Breast epithelium (tissue), 3 donors: ENCODE data around the gene NUDT19.

Experiments used
- POLR2AphosphoS5 ChIP-seq, 3 donors: sonication (generic); formaldehyde crosslinking; IDR thresholded peaks; one replicate each; pipeline ENCODE4 v1.6.1; 2017; ENCODE audit warnings: antibody characterized with exemption in 3 of 3
- TF ChIP-seq, protein P1 (sequence below), 3 donors: fragments of 450-650 bp; IDR thresholded peaks; one replicate each; pipeline ENCODE4 v1.5.1; 2016 to 2017; ENCODE audit warnings: antibody characterized with exemption in 3 of 3, mild to moderate bottlenecking in 3 of 3, moderate library complexity in 3 of 3

DNA sequence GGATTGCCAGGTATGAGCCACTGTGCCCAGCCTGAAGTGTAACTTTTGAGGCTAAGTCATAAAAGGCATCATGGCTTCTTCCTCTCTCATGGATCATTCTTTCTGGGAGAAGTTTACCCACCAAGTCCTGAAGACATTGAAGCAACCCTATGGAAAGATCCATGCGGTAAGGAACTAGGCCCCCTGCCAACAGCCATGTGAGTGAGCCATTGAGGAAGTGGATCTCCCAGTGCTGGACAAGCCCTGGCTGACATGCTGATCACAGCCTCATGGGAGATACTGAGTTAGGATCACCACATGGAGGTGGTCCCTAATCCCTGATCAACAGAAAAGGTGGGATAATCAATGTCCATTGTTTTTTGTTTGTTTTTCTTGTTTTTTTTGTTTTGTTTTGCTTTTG lies 3.3 kb upstream of the NUDT19 start:
- TF ChIP-seq, protein P1, sequence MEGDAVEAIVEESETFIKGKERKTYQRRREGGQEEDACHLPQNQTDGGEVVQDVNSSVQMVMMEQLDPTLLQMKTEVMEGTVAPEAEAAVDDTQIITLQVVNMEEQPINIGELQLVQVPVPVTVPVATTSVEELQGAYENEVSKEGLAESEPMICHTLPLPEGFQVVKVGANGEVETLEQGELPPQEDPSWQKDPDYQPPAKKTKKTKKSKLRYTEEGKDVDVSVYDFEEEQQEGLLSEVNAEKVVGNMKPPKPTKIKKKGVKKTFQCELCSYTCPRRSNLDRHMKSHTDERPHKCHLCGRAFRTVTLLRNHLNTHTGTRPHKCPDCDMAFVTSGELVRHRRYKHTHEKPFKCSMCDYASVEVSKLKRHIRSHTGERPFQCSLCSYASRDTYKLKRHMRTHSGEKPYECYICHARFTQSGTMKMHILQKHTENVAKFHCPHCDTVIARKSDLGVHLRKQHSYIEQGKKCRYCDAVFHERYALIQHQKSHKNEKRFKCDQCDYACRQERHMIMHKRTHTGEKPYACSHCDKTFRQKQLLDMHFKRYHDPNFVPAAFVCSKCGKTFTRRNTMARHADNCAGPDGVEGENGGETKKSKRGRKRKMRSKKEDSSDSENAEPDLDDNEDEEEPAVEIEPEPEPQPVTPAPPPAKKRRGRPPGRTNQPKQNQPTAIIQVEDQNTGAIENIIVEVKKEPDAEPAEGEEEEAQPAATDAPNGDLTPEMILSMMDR (IDR thresholded peaks at IDR 0.05): no peak
- TF ChIP-seq POLR2AphosphoS5 (IDR thresholded peaks at IDR 0.05): no peak
